Colonic mucosa (tissue), 4 donors: Measurements from ENCODE around the gene C2orf68. TPM values are rescaled to one million over a fixed set of nuclear protein-coding genes. Genes with fewer than 3 reads are reported as not detected.
A peak's percentile ranks its signal among the peaks of the same experiment; 100 is the strongest.

ENCODE experiments used
- DNase-seq: peaks from one replicate; pipeline ENCODE4 v3.0.0-alpha.2; 2020
- H3K27ac ChIP-seq: fragments of 200-600 bp; one replicate; pipeline ENCODE4 v1.8.0; 2021
- H3K27me3 ChIP-seq: fragments of 200-600 bp; one replicate; pipeline ENCODE4 v1.8.0; 2021
- H3K36me3 ChIP-seq: fragments of 200-600 bp; one replicate; pipeline ENCODE4 v1.8.0; 2021
- H3K4me1 ChIP-seq: fragments of 200-600 bp; one replicate; pipeline ENCODE4 v1.8.0; 2021; ENCODE audit warnings: mild to moderate bottlenecking
- H3K4me3 ChIP-seq: fragments of 200-600 bp; one replicate; pipeline ENCODE4 v1.8.0; 2021
- H3K9ac ChIP-seq, 2 donors: one replicate each; pipeline ENCODE4 v1.7.0; 2013; ENCODE audit warnings: control low read depth in 2 of 2, low read depth in 2 of 2, low read length in 2 of 2
- H3K9me3 ChIP-seq: fragments of 200-600 bp; one replicate; pipeline ENCODE4 v1.8.0; 2021
- intact Hi-C: fragments of 100-400 bp; cut with DNase I; formaldehyde crosslinking; loops from one replicate; pipeline ENCODE4 v1.14.1; 2022
- total RNA-seq, 2 donors: library from RNA; stranded (reverse); fragmentation: NEBNext Ultra II Directional in 1 of 2; extraction: Animal tissue kit (Norgen Biotek cat#: 25700) in 1 of 2; gene quantifications; one replicate each; pipeline ENCODE4 v1.2.1, GENCODE V29; 2021
- TF ChIP-seq, protein P1 (sequence below): fragments of 200-600 bp; IDR thresholded peaks from one replicate; pipeline ENCODE4 v1.8.0; 2022; ENCODE audit warnings: antibody characterized with exemption, mild to moderate bottlenecking
- donor health status: healthy.
- donor health status: DM: no; HTN: no; CAD: no.
- donor health status: DM: no; HTN: no; CAD: no.

Gene C2orf68
- total RNA-seq, 2 donors from 2014 or later = 36.8 to 40.5 TPM

- Histone ChIP-seq H3K4me1 (peaks cover 3% of the 10 kb centered on the region), H3K27ac (peak overlapping the region; percentile 48), H3K9me3 (no peaks in the 10 kb centered on the region), H3K9ac (no peak overlapping the region), H3K36me3 (no peaks in the 10 kb centered on the region), H3K4me3 (no peak overlapping the region), H3K27me3 (no peaks in the 10 kb centered on the region)
- intact Hi-C loops = no loop called here
- DNase-seq = no peak
- TF ChIP-seq, protein P1, sequence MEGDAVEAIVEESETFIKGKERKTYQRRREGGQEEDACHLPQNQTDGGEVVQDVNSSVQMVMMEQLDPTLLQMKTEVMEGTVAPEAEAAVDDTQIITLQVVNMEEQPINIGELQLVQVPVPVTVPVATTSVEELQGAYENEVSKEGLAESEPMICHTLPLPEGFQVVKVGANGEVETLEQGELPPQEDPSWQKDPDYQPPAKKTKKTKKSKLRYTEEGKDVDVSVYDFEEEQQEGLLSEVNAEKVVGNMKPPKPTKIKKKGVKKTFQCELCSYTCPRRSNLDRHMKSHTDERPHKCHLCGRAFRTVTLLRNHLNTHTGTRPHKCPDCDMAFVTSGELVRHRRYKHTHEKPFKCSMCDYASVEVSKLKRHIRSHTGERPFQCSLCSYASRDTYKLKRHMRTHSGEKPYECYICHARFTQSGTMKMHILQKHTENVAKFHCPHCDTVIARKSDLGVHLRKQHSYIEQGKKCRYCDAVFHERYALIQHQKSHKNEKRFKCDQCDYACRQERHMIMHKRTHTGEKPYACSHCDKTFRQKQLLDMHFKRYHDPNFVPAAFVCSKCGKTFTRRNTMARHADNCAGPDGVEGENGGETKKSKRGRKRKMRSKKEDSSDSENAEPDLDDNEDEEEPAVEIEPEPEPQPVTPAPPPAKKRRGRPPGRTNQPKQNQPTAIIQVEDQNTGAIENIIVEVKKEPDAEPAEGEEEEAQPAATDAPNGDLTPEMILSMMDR = no peak
Measured at GRCh38 chr2:85589982-85590791, 21.7 kb downstream of the C2orf68 start.

DNA sequence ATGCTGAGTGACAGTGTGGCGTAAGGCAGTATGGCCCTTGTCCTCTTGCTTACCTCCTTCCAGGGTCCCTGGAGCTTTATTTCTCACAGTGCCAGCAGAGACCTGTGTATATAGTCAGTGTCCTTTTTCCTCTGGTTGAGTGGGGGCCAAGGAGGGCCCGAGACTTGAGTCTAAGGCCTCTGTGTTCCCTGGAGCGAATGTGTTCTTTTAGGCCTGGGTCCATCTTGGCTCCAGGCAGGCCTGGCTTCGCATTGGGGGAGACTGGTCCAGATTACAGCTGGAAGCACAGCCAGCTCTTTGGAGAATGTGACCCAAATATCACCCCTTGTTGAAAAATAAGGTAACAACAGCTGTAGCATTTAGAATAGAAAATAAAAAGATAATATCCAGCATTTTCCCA is 22.7 kb downstream of the C2orf68 start:
- H3K36me3 ChIP-seq = no peaks in the 10 kb centered on the region
- peaks cover 8% of the 10 kb centered on the region for H3K4me1 ChIP-seq
- no peak overlapping the region for H3K27ac ChIP-seq
- H3K27me3 ChIP-seq = no peaks in the 10 kb centered on the region
- TF ChIP-seq, protein P1 = no peak
- no peak overlapping the region for H3K9ac ChIP-seq
- no peaks in the 10 kb centered on the region for H3K9me3 ChIP-seq
- intact Hi-C loops = no loop called here
- H3K4me3 ChIP-seq = no peak overlapping the region
- no peak for DNase-seq

GRCh38 chr2:85588645-85589044 is 23.2 kb downstream of the C2orf68 start:
- DNase-seq = no peak
- no peak overlapping the region for H3K27ac ChIP-seq
- intact Hi-C loops = no loop called here
- H3K36me3 ChIP-seq = no peaks in the 10 kb centered on the region
- no peak overlapping the region for H3K9ac ChIP-seq
- no peaks in the 10 kb centered on the region for H3K9me3 ChIP-seq
- peaks cover 8% of the 10 kb centered on the region for H3K4me1 ChIP-seq
- no peaks in the 10 kb centered on the region for H3K27me3 ChIP-seq
- TF ChIP-seq, protein P1 = no peak
- H3K4me3 ChIP-seq = no peak overlapping the region

GRCh38 chr2:85588236-85588635 is 23.6 kb downstream of the C2orf68 start:
- H3K4me3 ChIP-seq = no peak overlapping the region
- TF ChIP-seq, protein P1 = no peak
- peak overlapping the region; percentile 23 for H3K27ac ChIP-seq
- intact Hi-C loops = no loop called here
- H3K36me3 ChIP-seq = no peaks in the 10 kb centered on the region
- no peaks in the 10 kb centered on the region for H3K27me3 ChIP-seq
- H3K4me1 ChIP-seq = peaks cover 8% of the 10 kb centered on the region
- no peaks in the 10 kb centered on the region for H3K9me3 ChIP-seq
- no peak for DNase-seq
- no peak overlapping the region for H3K9ac ChIP-seq

DNA sequence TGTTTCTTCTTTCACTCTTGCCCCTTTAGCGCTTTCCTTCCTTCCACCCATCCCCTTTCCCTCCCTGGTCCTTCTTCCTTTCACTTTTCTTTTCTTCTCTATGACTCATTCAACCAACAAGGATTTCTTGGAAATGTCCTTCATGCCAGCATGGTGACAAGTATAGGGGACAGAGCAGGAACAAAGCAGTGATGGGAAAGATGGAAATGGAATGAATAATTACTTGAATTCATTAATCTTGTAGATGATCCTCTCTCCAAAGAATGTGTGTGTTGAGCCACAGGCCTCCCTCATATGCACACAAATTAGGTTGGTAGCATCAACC is 26.1 kb downstream of the C2orf68 start:
- no peaks in the 10 kb centered on the region for H3K27me3 ChIP-seq
- H3K9me3 ChIP-seq = no peaks in the 10 kb centered on the region
- DNase-seq = no peak
- TF ChIP-seq, protein P1 = no peak
- no peak overlapping the region for H3K9ac ChIP-seq
- H3K36me3 ChIP-seq = no peaks in the 10 kb centered on the region
- H3K4me3 ChIP-seq = no peak overlapping the region
- intact Hi-C loops = no loop called here
- peaks cover 8% of the 10 kb centered on the region for H3K4me1 ChIP-seq
- H3K27ac ChIP-seq = peak overlapping the region; percentile 78
